Measurements from ENCODE around the gene SCARF1.

The SCARF1 gene

DNA sequence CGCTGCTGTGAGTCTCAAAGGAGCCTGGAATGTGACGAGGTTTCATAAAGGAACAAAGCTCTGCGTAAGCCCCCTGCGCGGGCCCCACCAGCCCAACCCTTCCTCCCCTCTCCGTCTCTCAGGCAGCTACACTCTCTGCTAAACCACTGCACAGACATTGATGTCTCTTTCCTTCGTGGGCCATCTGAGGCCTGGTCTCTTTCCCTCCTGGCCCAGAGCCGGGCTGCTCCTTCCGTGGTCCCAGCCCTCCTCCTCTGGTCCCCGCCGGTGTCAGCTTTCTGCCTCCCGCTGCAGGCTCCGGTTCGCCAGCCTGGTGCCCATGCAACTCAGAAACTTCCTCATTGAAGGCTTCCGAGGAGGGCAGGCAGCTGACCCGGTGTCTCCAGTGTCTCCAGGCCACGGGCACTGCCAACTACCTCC, 7.4 kb downstream of the SCARF1 start:
- H3K4ac ChIP-seq (ENCODE audit: low read length): peak overlapping the region; percentile 58
- no CpG with 5 or more reads among the region's 17 CpGs for WGBS, 2 donors (ENCODE audit: extremely low coverage in 2 of 2, insufficient read length in 2 of 2, insufficient replicate concordance in 1 of 2)
- H3K27ac ChIP-seq (replicated peaks; ENCODE audit: low read length): peak overlapping the region; percentile 71
- peak overlapping the region; percentile 40 for H2BK5ac ChIP-seq (ENCODE audit: low read length)
- peak overlapping the region; percentile 83 for H2AFZ ChIP-seq (ENCODE audit: low read length)
- H3K4me3 ChIP-seq (ENCODE audit: low read length in 2 of 2): no peak overlapping the region
- peaks cover 19 to 24% of the 10 kb centered on the region in 2 donors for H3K4me1 ChIP-seq (ENCODE audit: control insufficient read depth in 2 of 2, insufficient read depth in 1 of 2, low read depth in 1 of 2, low read length in 2 of 2)
- no peaks in the 10 kb centered on the region for H3K9me3 ChIP-seq (replicated peaks in 1 of 2; ENCODE audit: control insufficient read depth in 2 of 2, insufficient read depth in 1 of 2, low read depth in 1 of 2, low read length in 2 of 2)
- H3K79me1 ChIP-seq (ENCODE audit: low read depth, low read length): peaks cover 2% of the 10 kb centered on the region
- peak overlapping the region; percentile 96 for H3K18ac ChIP-seq (ENCODE audit: low read length)
- H3K9ac ChIP-seq (ENCODE audit: low read depth, low read length, poor library complexity): peak overlapping the region; percentile 79
- peak overlapping the region; percentile 25 for H3K23ac ChIP-seq (ENCODE audit: low read depth, low read length, poor library complexity)
- peak overlapping the region; percentile 26 for H3K4me2 ChIP-seq (ENCODE audit: insufficient read depth, low read length, poor library complexity, severe bottlenecking)
- peak overlapping the region; percentile 78 for H4K8ac ChIP-seq (ENCODE audit: low read depth, low read length)
- H2BK12ac ChIP-seq (ENCODE audit: low read length): peak overlapping the region; percentile 80
- H3K14ac ChIP-seq (ENCODE audit: low read length): peak overlapping the region; percentile 12
- H3K36me3 ChIP-seq (replicated peaks in 1 of 2; ENCODE audit: control insufficient read depth in 2 of 2, insufficient read depth in 2 of 2, low read length in 2 of 2): no peaks in the 10 kb centered on the region
- H2AK5ac ChIP-seq (ENCODE audit: low read depth, low read length): peak overlapping the region; percentile 88
- no peak for DNase-seq (ENCODE audit: low spot score)
- peak overlapping the region; percentile 99 for H2BK120ac ChIP-seq (ENCODE audit: low read depth, low read length)
- no peaks in the 10 kb centered on the region for H3K27me3 ChIP-seq (ENCODE audit: control insufficient read depth in 3 of 3, insufficient read depth in 3 of 3, low read depth in 1 of 3, low read length in 3 of 3)
- H2BK15ac ChIP-seq (ENCODE audit: low read length): peak overlapping the region; percentile 87
- H4K91ac ChIP-seq (ENCODE audit: low read depth, low read length, poor library complexity): peak overlapping the region; percentile 97

DNA sequence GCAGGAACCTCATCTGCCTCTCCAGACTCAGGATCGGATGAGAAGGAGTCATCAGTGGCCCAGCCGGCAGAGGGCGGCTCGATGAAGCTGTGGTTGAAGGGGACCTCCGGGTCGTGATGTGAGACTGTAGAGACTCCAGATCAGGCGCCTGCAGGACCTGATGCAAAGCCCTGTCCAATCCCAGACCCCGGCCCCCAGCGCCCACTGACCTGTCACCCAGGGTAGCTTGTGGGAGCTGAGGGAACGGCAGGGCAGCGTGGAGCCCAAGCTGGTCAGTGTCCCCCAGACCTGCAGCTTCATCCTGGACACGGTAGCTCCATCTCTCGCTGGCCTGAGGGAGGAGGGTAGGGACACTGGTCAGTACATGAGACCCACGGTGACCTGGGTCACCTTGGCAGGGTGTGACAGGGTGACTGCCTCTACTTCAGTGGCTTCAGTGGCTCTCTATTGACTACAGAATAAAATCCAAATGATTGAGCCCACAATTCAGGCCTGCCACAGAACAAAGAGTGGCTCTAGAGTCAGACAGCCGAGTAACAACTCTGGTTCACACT, 8.7 kb downstream of the SCARF1 start:
- Histone ChIP-seq H3K9me3 (replicated peaks in 1 of 2; ENCODE audit: control insufficient read depth in 2 of 2, insufficient read depth in 1 of 2, low read depth in 1 of 2, low read length in 2 of 2) (no peaks in the 10 kb centered on the region), H3K4ac (ENCODE audit: low read length) (peak overlapping the region; percentile 95), H3K27me3 (ENCODE audit: control insufficient read depth in 3 of 3, insufficient read depth in 3 of 3, low read depth in 1 of 3, low read length in 3 of 3) (no peaks in the 10 kb centered on the region), H3K27ac (replicated peaks; ENCODE audit: low read length) (peak overlapping the region; percentile 32), H2BK120ac (ENCODE audit: low read depth, low read length) (peak overlapping the region; percentile 94), H4K91ac (ENCODE audit: low read depth, low read length, poor library complexity) (peak overlapping the region; percentile 92), H3K23ac (ENCODE audit: low read depth, low read length, poor library complexity) (no peak overlapping the region), H3K4me1 (ENCODE audit: control insufficient read depth in 2 of 2, insufficient read depth in 1 of 2, low read depth in 1 of 2, low read length in 2 of 2) (peaks cover 19 to 24% of the 10 kb centered on the region in 2 donors), H3K18ac (ENCODE audit: low read length) (peak overlapping the region; percentile 94), H3K14ac (ENCODE audit: low read length) (peak overlapping the region; percentile 89), H3K79me1 (ENCODE audit: low read depth, low read length) (no peaks in the 10 kb centered on the region), H2AFZ (ENCODE audit: low read length) (no peak overlapping the region), H3K36me3 (replicated peaks in 1 of 2; ENCODE audit: control insufficient read depth in 2 of 2, insufficient read depth in 2 of 2, low read length in 2 of 2) (no peaks in the 10 kb centered on the region), H2BK15ac (ENCODE audit: low read length) (peak overlapping the region; percentile 97), H3K4me2 (ENCODE audit: insufficient read depth, low read length, poor library complexity, severe bottlenecking) (no peak overlapping the region), H2AK5ac (ENCODE audit: low read depth, low read length) (peak overlapping the region; percentile 90), H2BK5ac (ENCODE audit: low read length) (peak overlapping the region; percentile 75), H3K4me3 (ENCODE audit: low read length in 2 of 2) (no peak overlapping the region), H4K8ac (ENCODE audit: low read depth, low read length) (peak overlapping the region; percentile 82), H3K9ac (ENCODE audit: low read depth, low read length, poor library complexity) (no peak overlapping the region), H2BK12ac (ENCODE audit: low read length) (peak overlapping the region; percentile 98)
- no CpG with 5 or more reads among the region's 15 CpGs for WGBS, 2 donors (ENCODE audit: extremely low coverage in 2 of 2, insufficient read length in 2 of 2, insufficient replicate concordance in 1 of 2)
- DNase-seq (ENCODE audit: low spot score): no peak

DNA sequence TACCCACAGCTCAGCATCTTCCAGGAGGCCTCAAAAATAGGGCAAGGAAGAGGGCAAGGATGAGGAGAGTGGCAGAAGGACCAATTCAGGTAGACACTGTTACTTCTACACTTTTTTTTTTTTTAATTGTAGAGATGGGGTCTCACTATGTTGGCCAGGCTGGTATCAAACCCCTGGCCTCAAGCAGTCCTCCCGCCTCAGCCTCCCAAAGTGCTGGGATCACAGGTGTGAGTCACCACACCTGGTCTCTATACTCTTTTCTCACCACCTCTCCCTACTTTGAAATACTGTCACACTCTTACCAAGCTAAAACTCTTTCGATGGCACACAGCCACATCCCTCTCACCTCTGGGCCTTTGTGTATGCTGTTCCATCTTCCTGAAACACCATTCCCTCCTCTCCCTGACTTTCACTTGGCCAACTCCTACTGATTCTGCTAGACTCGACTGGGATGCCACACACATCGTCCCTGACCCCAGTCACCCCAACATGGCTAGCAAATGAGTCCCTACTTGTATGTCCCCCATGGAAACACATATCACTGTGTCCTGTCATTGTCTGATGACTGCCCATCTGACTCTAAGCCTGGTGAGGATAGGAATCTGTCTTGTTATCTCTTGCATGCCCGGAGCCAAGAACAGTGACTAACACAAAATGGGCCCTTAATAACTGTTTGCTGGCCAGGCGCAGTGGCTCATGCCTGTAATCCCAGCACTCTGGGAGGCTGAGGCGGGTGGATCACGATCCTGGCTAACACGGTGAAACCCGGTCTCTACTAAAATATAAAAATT, 9.7 kb downstream of the SCARF1 start:
- Histone ChIP-seq H2BK5ac (ENCODE audit: low read length) (no peak overlapping the region), H3K36me3 (replicated peaks in 1 of 2; ENCODE audit: control insufficient read depth in 2 of 2, insufficient read depth in 2 of 2, low read length in 2 of 2) (no peaks in the 10 kb centered on the region), H4K8ac (ENCODE audit: low read depth, low read length) (no peak overlapping the region), H2BK120ac (ENCODE audit: low read depth, low read length) (no peak overlapping the region), H3K4me2 (ENCODE audit: insufficient read depth, low read length, poor library complexity, severe bottlenecking) (no peak overlapping the region), H3K79me1 (ENCODE audit: low read depth, low read length) (no peaks in the 10 kb centered on the region), H2AK5ac (ENCODE audit: low read depth, low read length) (peak overlapping the region; percentile 90), H3K27ac (replicated peaks; ENCODE audit: low read length) (no peak overlapping the region), H4K91ac (ENCODE audit: low read depth, low read length, poor library complexity) (no peak overlapping the region), H3K9me3 (replicated peaks in 1 of 2; ENCODE audit: control insufficient read depth in 2 of 2, insufficient read depth in 1 of 2, low read depth in 1 of 2, low read length in 2 of 2) (no peaks in the 10 kb centered on the region), H3K4me3 (ENCODE audit: low read length in 2 of 2) (no peak overlapping the region), H2BK12ac (ENCODE audit: low read length) (no peak overlapping the region), H3K9ac (ENCODE audit: low read depth, low read length, poor library complexity) (no peak overlapping the region), H2AFZ (ENCODE audit: low read length) (no peak overlapping the region), H3K23ac (ENCODE audit: low read depth, low read length, poor library complexity) (no peak overlapping the region), H3K4me1 (ENCODE audit: control insufficient read depth in 2 of 2, insufficient read depth in 1 of 2, low read depth in 1 of 2, low read length in 2 of 2) (peaks cover 19 to 24% of the 10 kb centered on the region in 2 donors), H3K18ac (ENCODE audit: low read length) (no peak overlapping the region), H3K27me3 (ENCODE audit: control insufficient read depth in 3 of 3, insufficient read depth in 3 of 3, low read depth in 1 of 3, low read length in 3 of 3) (no peaks in the 10 kb centered on the region), H3K4ac (ENCODE audit: low read length) (no peak overlapping the region), H3K14ac (ENCODE audit: low read length) (peak overlapping the region; percentile 71), H2BK15ac (ENCODE audit: low read length) (peak overlapping the region; percentile 96)
- no CpG with 5 or more reads among the region's 10 CpGs for WGBS, 2 donors (ENCODE audit: extremely low coverage in 2 of 2, insufficient read length in 2 of 2, insufficient replicate concordance in 1 of 2)
- DNase-seq (ENCODE audit: low spot score): no peak

Measured in neuronal stem cell (in vitro differentiated cells).